Esophagus muscularis mucosa (tissue), 4 donors: ENCODE data around the gene TFB1M.

Source experiments
- EP300 ChIP-seq: sonication (generic); formaldehyde crosslinking; IDR thresholded peaks from one replicate; pipeline ENCODE4 v1.6.1; 2017; ENCODE audit warnings: antibody characterized with exemption
- POLR2A ChIP-seq: fragments of 450-650 bp; IDR thresholded peaks from one replicate; pipeline ENCODE4 v1.6.1; 2017; ENCODE audit warnings: antibody characterized with exemption, moderate library complexity, mild to moderate bottlenecking, low read depth
- POLR2AphosphoS5 ChIP-seq, 2 donors: sonication (generic); formaldehyde crosslinking; IDR thresholded peaks; one replicate each; pipeline ENCODE4 v1.6.1; 2017; ENCODE audit warnings: antibody characterized with exemption in 2 of 2
- TF ChIP-seq, protein P1 (sequence below), 3 experiments: fragments of 200-600 bp in 2 of 3; fragments of 450-650 bp in 1 of 3; sonication (generic) in 2 of 3; IDR thresholded peaks; one replicate each; pipeline ENCODE4 v1.5.1; 2017 to 2019; ENCODE audit warnings: antibody characterized with exemption in 3 of 3, mild to moderate bottlenecking in 2 of 3, moderate library complexity in 1 of 3

DNA sequence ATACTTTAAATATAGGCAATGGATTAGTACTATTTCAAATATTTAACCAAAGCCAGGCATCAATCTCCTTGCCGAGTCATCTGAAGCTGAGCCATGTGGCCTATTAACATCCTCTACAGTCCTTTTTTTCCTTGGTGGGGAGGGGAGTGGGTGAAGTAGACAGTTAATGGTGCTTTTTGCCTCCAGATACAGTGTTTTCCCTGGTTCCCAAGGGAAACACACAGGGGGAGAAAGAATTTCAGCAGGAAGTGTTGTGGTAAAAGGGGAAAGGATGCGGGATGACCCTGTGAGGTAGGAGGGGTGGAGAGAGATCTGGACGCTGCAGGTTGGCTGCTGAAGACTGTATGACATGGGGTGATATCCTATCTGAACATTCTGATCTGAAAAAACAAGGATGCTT, 40.9 kb downstream of the TFB1M start:
- TF ChIP-seq, protein P1, sequence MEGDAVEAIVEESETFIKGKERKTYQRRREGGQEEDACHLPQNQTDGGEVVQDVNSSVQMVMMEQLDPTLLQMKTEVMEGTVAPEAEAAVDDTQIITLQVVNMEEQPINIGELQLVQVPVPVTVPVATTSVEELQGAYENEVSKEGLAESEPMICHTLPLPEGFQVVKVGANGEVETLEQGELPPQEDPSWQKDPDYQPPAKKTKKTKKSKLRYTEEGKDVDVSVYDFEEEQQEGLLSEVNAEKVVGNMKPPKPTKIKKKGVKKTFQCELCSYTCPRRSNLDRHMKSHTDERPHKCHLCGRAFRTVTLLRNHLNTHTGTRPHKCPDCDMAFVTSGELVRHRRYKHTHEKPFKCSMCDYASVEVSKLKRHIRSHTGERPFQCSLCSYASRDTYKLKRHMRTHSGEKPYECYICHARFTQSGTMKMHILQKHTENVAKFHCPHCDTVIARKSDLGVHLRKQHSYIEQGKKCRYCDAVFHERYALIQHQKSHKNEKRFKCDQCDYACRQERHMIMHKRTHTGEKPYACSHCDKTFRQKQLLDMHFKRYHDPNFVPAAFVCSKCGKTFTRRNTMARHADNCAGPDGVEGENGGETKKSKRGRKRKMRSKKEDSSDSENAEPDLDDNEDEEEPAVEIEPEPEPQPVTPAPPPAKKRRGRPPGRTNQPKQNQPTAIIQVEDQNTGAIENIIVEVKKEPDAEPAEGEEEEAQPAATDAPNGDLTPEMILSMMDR (IDR thresholded peaks at IDR 0.05) = no peak
- TF ChIP-seq POLR2AphosphoS5 (IDR thresholded peaks at IDR 0.05) (no peak), POLR2A (no peak), EP300 (no peak)
